ENCODE data around the gene OR2D3. TPM values are rescaled to one million over a fixed set of nuclear protein-coding genes. Genes with fewer than 3 reads are reported as not detected.
"Not testable (repeated sequence)": the region's sequence is repeated elsewhere in the genome, so short reads cannot be mapped to it uniquely, and the experiment has no call there.

Gene OR2D3
- total RNA-seq, 1 experiment from 2014 or later, result not detected

GRCh38 chr11:6926208-6927029 lies 5.6 kb downstream of the OR2D3 start, which contains the start of gene ZNF215:
TSS of gene ZNF215 (plus strand) at chr11:6926426. CDS start at chr11:6932273, 5,847 bp downstream.
- in situ Hi-C loops (cut with HindIII; ENCODE audit: low sequenced_read_pairs), result no loop called here
- peak; percentile 58 for DNase-seq (ENCODE audit: low spot score)

GRCh38 chr11:6927030-6927617 lies 6.3 kb downstream of the OR2D3 start:
- DNase-seq (ENCODE audit: low spot score), result no peak
- in situ Hi-C loops (cut with HindIII; ENCODE audit: low sequenced_read_pairs), result no loop called here

GRCh38 chr11:6928916-6929315 lies 8.1 kb downstream of the OR2D3 start:
- in situ Hi-C loops (cut with HindIII; ENCODE audit: low sequenced_read_pairs), result no loop called here

GRCh38 chr11:6931146-6931713 lies 10.4 kb downstream of the OR2D3 start:
- in situ Hi-C loops (cut with HindIII; ENCODE audit: low sequenced_read_pairs), result no loop called here
- no peak for DNase-seq (ENCODE audit: low spot score)

More at GRCh38 chr11:6928916-6929315, 8.1 kb downstream of the OR2D3 start:
- no peak for DNase-seq (ENCODE audit: low spot score)

GRCh38 chr11:6932145-6932544 lies 11.3 kb downstream of the OR2D3 start:
- no peak for DNase-seq (ENCODE audit: low spot score)
- in situ Hi-C loops (cut with HindIII; ENCODE audit: low sequenced_read_pairs), result no loop called here

- in situ Hi-C loops (cut with HindIII; ENCODE audit: low sequenced_read_pairs), result no loop called here
- no peak for DNase-seq (ENCODE audit: low spot score)
Observed at GRCh38 chr11:6941970-6942369, 21.2 kb downstream of the OR2D3 start.

GRCh38 chr11:6943131-6943530 lies 22.3 kb downstream of the OR2D3 start:
- no peak for DNase-seq (ENCODE audit: low spot score)
- in situ Hi-C loops (cut with HindIII; ENCODE audit: low sequenced_read_pairs), result no loop called here

GRCh38 chr11:6954248-6954647 lies 33.4 kb downstream of the OR2D3 start:
- in situ Hi-C loops (cut with HindIII; ENCODE audit: low sequenced_read_pairs); DNase-seq (ENCODE audit: low spot score): not testable (repeated sequence)

- no peak for DNase-seq (ENCODE audit: low spot score)
- in situ Hi-C loops (cut with HindIII; ENCODE audit: low sequenced_read_pairs), result no loop called here
Observed at GRCh38 chr11:6962141-6962540, 41.3 kb downstream of the OR2D3 start.

GRCh38 chr11:6962673-6963072 lies 41.9 kb downstream of the OR2D3 start:
- in situ Hi-C loops (cut with HindIII; ENCODE audit: low sequenced_read_pairs), result no loop called here
- no peak for DNase-seq (ENCODE audit: low spot score)

GRCh38 chr11:6968816-6969215 lies 48.0 kb downstream of the OR2D3 start:
- in situ Hi-C loops (cut with HindIII; ENCODE audit: low sequenced_read_pairs), result no loop called here
- DNase-seq (ENCODE audit: low spot score), result no peak

- in situ Hi-C loops (cut with HindIII; ENCODE audit: low sequenced_read_pairs); DNase-seq (ENCODE audit: low spot score): not testable (repeated sequence)
Observed at GRCh38 chr11:6969854-6970253, 49.1 kb downstream of the OR2D3 start.

Other genes with a start within 250 kb of the OR2D3 start
- 35.2 and 49.7 TPM in 2 replicates for gene MRPL17, start 237.7 kb upstream of the OR2D3 start, total RNA-seq (2014; rRNA removed; shearing (Covaris generic))
- not detected in 2 replicates for gene OR2AG2, start 149.0 kb upstream of the OR2D3 start, total RNA-seq (2014; rRNA removed; shearing (Covaris generic))
- gene OR2AG1, start 138.0 kb upstream of the OR2D3 start, total RNA-seq (2014; rRNA removed; shearing (Covaris generic)), result not detected in 2 replicates
- 0.24 TPM in 1 of 2 replicates, not detected in the other for gene OR6A2, start 121.3 kb upstream of the OR2D3 start, total RNA-seq (2014; rRNA removed; shearing (Covaris generic))
- gene OR10A5, start 75.3 kb upstream of the OR2D3 start, total RNA-seq (2014; rRNA removed; shearing (Covaris generic)), result not detected in 2 replicates
- not detected in 2 replicates for gene OR10A2, start 57.9 kb upstream of the OR2D3 start, total RNA-seq (2014; rRNA removed; shearing (Covaris generic))
- gene OR10A4, start 44.4 kb upstream of the OR2D3 start, total RNA-seq (2014; rRNA removed; shearing (Covaris generic)), result not detected in 2 replicates
- gene OR2D2, start 28.5 kb upstream of the OR2D3 start, total RNA-seq (2014; rRNA removed; shearing (Covaris generic)), result not detected in 2 replicates
- 10.9 and 13.2 TPM in 2 replicates for gene ZNF215, start 5.4 kb downstream of the OR2D3 start, total RNA-seq (2014; rRNA removed; shearing (Covaris generic))
- 3.6 and 6.9 TPM in 2 replicates for gene ZNF214, start 99.3 kb downstream of the OR2D3 start, total RNA-seq (2014; rRNA removed; shearing (Covaris generic))
- 0.25 and 0.27 TPM in 2 replicates for gene NLRP14, start 99.5 kb downstream of the OR2D3 start, total RNA-seq (2014; rRNA removed; shearing (Covaris generic))
- gene RBMXL2, start 168.0 kb downstream of the OR2D3 start, total RNA-seq (2014; rRNA removed; shearing (Covaris generic)), result not detected in 2 replicates

Measured in G401 (cell line).